Muscle of leg (tissue), 11 donors: ENCODE results near the gene SPTB. TPM values are rescaled to one million over a fixed set of nuclear protein-coding genes. Genes with fewer than 3 reads are reported as not detected.

Experiments
- DNase-seq: peaks from one replicate; pipeline ENCODE4 v3.0.0; 2013
- H3K27ac ChIP-seq: one replicate; pipeline ENCODE4 v1.5.1; 2013; ENCODE audit warnings: mild to moderate bottlenecking, low read length, control low read depth
- H3K27me3 ChIP-seq: one replicate; pipeline ENCODE4 v1.6.1; 2013; ENCODE audit warnings: low read length; ENCODE audit not compliant: control insufficient read depth, insufficient read depth
- H3K36me3 ChIP-seq: one replicate; pipeline ENCODE4 v1.6.1; 2013; ENCODE audit warnings: low read length; ENCODE audit not compliant: control insufficient read depth, insufficient read depth
- H3K4me1 ChIP-seq: one replicate; pipeline ENCODE4 v1.6.1; 2013; ENCODE audit warnings: low read length; ENCODE audit not compliant: control insufficient read depth, insufficient read depth
- H3K4me3 ChIP-seq: one replicate; pipeline ENCODE4 v1.5.1; 2013; ENCODE audit warnings: low read length, control low read depth
- H3K9me3 ChIP-seq: replicated peaks from 2 replicates; pipeline ENCODE4 v1.6.1; 2013; ENCODE audit warnings: low read depth, low read length; ENCODE audit not compliant: control insufficient read depth
- WGBS: methylation state at CpG from one replicate; pipeline ENCODE4 v1.1.5; 2013; ENCODE audit warnings: missing lambda C conversion rate; ENCODE audit not compliant: insufficient coverage; 5-methylcytosine and 5-hydroxymethylcytosine counted together
- polyA plus RNA-seq, 8 donors: library from polyadenylated mRNA; unstranded; fragments of 120-200 nt; gene quantifications; one replicate each; pipeline versions ENCODE4 v1.2.1 to v1.2.3, GENCODE V29; 2013; ENCODE audit warnings: inconsistent platforms in 1 of 8, low replicate concordance in 1 of 8; ENCODE audit not compliant: insufficient read length in 8 of 8, insufficient read depth in 1 of 8
- total RNA-seq: library from RNA; stranded (reverse); fragments of 120-200 nt; gene quantifications from one replicate; pipeline ENCODE4 v1.2.4, GENCODE V29; 2013

SPTB gene
- total and polyA plus RNA-seq, 9 donors = 80.2 to 202 (median 126) TPM

DNA sequence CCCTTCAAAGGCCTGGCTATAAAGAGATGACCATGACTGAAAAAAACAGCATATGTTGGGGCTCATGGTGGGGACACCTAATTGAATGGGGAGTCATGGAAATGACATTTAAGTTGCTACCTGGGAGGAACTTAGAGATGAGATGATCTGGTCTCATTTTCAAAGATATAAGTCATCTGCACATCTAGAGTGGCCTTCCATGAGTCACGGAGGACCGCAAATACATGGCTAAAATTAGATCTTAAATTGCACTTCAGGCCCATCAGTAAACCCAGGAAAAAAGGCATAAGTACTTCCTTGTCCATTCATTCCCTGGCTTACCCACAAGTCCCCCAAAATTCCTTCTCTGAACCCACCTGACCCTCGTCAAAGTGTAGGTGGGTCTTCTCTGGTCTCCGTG, 53.4 kb downstream of the SPTB start:
- whole genome bisulfite sequencing = 68% methylated on average over 4 of the region's 4 CpGs
- no peak for DNase-seq
- Histone ChIP-seq H3K4me3 (no peak overlapping the region), H3K4me1 (peaks cover 68% of the 10 kb centered on the region), H3K36me3 (peaks cover 8% of the 10 kb centered on the region), H3K27ac (peak overlapping the region; percentile 93), H3K27me3 (peaks cover 3% of the 10 kb centered on the region), H3K9me3 (no peaks in the 10 kb centered on the region)

DNA sequence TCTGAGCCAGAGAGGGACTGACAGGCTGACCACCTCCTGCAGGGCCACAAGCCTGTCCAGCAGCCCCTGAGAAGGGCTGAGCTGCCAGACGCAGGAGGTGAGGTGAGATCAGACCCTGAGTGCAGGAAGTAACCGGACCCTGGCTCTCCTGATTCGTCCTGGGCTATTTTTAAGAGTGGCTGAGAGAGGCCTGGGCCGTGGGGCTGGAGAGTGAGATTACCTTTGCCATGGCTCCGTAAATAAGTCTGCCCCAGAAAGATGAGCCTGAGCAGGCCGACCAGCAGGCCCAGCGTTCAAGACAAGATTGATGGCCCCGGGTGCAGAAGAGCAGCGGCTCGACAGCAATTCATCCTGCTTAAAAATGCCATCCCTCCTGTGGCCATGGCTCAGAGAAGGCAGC, 54.2 kb downstream of the SPTB start:
- WGBS = 22% methylated on average over 7 of the region's 10 CpGs
- no peak overlapping the region for H3K4me3 ChIP-seq

DNA sequence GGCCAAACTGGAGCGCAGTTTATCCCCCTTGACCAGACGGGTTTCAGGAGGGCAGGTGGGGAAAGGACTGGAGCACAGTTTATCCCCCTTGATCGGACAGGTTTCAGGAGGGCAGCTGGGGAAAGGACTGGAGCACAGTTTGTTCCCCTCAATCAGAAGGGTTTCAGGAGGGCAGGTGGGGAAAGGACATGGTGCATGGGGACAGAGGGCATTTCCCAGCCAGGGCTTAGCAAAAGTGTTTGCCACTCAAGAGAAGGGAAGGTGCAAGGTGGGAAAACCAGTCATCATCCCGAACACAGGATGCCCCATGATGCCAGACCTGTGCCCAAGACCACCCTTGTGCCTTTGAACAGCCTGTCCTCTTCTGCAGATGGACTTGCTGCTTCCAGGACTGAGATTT, 54.7 kb downstream of the SPTB start:
- H3K27me3 ChIP-seq = peaks cover 3% of the 10 kb centered on the region
- H3K27ac ChIP-seq = peak overlapping the region; percentile 93
- peaks cover 63% of the 10 kb centered on the region for H3K4me1 ChIP-seq
- no peak overlapping the region for H3K4me3 ChIP-seq
- H3K36me3 ChIP-seq = peaks cover 13% of the 10 kb centered on the region
- H3K9me3 ChIP-seq = no peaks in the 10 kb centered on the region
- no peak for DNase-seq
- 90% methylated on average over 4 of the region's 4 CpGs for WGBS

More for the DNA sequence above, 54.2 kb downstream of the SPTB start:
- Histone ChIP-seq H3K36me3 (peaks cover 10% of the 10 kb centered on the region), H3K27ac (peak overlapping the region; percentile 93), H3K9me3 (no peaks in the 10 kb centered on the region), H3K27me3 (peaks cover 3% of the 10 kb centered on the region), H3K4me1 (peaks cover 66% of the 10 kb centered on the region)
- DNase-seq = peak; percentile 84

DNA sequence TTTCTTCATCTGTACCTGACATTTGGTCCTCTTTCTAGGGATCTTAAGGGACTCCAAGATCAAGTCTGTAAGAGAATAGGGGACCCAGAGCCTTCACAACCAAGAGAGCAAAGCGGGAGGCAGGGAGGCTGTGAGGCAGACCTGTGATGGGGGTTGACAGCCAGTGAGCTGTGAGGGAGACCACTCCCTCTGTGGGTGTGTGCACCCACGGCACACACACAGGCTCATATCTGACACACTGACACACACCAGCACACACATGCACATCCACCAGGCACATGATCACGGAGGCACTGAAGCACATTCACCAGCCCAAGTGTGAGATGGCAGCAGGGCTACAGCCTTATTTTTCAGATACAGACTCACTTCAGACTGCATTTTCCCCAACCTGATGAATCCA, 55.2 kb downstream of the SPTB start:
- Histone ChIP-seq H3K9me3 (no peaks in the 10 kb centered on the region), H3K27me3 (peaks cover 3% of the 10 kb centered on the region), H3K27ac (peak overlapping the region; percentile 93), H3K4me3 (no peak overlapping the region), H3K36me3 (peaks cover 17% of the 10 kb centered on the region), H3K4me1 (peaks cover 60% of the 10 kb centered on the region)
- no peak for DNase-seq
- 100% methylated on average over 1 of the region's 3 CpGs for WGBS

DNA sequence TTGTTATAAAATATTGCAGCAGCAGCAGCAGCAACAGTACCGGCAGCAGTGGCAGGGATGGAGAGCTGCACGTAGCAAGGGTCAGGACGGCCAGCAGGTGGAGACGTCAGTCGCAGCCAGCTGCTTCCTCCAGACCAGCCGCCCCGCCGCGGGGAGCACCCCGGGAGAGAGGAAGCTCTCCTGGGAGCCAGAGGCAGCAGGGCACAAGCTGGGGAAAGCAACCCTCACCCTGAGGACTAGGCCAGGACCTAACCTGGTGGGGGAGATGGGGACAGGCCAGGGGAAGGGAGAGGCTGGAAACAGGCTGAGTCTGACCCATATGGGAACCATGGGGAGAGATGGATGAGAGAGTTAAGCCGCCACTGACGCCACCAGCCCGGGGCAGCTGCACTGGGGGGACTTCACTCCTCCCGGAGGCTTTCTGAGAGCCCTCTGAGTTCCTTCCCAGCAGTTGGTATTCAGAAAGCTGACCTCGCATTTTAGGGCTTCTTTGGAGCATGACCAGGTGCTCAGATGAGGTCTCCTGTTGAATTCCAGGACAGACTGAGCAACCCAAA, 56.3 kb downstream of the SPTB start:
- Histone ChIP-seq H3K36me3 (peaks cover 19% of the 10 kb centered on the region), H3K4me3 (peak overlapping the region; percentile 5), H3K27me3 (peaks cover 3% of the 10 kb centered on the region), H3K27ac (peak overlapping the region; percentile 93), H3K9me3 (no peaks in the 10 kb centered on the region), H3K4me1 (peaks cover 69% of the 10 kb centered on the region)
- WGBS = 13% methylated on average over 14 of the region's 15 CpGs
- peak; percentile 80 for DNase-seq

DNA sequence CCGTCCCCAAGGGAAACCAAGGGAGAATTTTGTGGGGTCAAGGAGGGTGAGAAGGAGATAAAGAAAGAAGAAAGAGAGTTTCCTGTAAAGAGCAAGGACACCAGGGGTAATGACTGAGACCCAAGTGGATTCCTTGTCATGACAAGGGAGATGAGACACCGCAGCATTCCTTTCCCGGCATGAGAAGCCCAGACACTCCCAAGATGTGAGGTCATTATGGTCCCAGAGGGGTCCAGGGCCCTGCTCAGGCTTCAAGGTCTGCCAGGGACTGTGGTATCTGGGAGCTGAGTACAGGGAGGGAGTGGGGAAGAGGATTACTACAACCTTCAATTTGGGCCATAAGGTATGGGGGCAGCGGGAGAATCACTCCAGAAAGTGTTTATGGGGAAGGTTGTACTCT, 58.1 kb downstream of the SPTB start:
- DNase-seq = no peak
- Histone ChIP-seq H3K9me3 (no peaks in the 10 kb centered on the region), H3K27ac (peak overlapping the region; percentile 59), H3K27me3 (peaks cover 3% of the 10 kb centered on the region), H3K4me1 (peaks cover 68% of the 10 kb centered on the region), H3K36me3 (peaks cover 21% of the 10 kb centered on the region), H3K4me3 (no peak overlapping the region)
- WGBS = 73% methylated on average over 3 of the region's 4 CpGs

DNA sequence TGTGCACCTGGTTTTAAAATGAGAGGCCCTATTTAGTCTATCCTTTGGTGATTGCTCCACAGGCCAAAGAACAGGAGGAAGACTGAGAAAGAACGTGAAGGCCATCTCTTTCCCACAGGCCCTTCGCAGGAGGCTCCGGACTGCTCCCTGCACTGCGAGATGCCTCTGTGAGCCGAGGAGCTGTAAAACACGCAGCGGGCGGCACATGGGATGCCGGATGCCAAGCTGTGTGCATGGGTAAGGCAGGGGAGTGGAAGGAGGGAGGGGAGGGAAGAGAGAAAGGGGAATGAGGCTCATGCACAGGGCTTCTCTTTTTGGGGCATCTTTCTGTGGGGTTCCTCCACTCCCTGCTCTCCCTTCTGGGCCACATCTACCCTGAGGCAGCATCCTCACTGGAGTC, 61.6 kb downstream of the SPTB start:
- no peak for DNase-seq
- 77% methylated on average over 9 of the region's 9 CpGs for WGBS
- no peaks in the 10 kb centered on the region for H3K9me3 ChIP-seq
- peak overlapping the region; percentile 42 for H3K27ac ChIP-seq
- peaks cover 24% of the 10 kb centered on the region for H3K36me3 ChIP-seq
- H3K27me3 ChIP-seq = no peaks in the 10 kb centered on the region
- peaks cover 33% of the 10 kb centered on the region for H3K4me1 ChIP-seq
- no peak overlapping the region for H3K4me3 ChIP-seq

DNA sequence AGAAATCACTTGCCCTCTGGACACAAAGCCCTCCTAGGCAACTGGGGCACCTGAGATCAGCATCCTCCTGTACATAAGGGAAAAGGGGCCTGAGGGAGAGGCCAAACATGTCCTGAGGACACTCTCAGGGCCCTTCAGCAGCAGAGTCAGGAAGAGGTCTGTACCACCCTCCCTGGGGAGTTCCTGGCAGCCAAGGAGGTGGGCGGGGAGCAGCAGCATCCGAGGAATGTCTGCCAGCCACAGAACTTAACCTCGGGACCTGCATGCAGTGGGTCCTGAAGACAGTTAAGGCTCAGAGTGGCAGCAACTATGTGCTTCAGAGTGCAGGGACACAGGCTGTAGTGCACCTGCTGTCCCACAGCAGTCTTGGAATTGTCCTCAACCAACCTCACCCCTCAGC, 62.1 kb downstream of the SPTB start:
- Histone ChIP-seq H3K36me3 (peaks cover 21% of the 10 kb centered on the region), H3K27me3 (no peaks in the 10 kb centered on the region), H3K27ac (peak overlapping the region; percentile 42), H3K4me3 (no peak overlapping the region), H3K4me1 (peaks cover 28% of the 10 kb centered on the region), H3K9me3 (no peaks in the 10 kb centered on the region)
- DNase-seq = peak; percentile 23
- 54% methylated on average over 2 of the region's 3 CpGs for WGBS

DNA sequence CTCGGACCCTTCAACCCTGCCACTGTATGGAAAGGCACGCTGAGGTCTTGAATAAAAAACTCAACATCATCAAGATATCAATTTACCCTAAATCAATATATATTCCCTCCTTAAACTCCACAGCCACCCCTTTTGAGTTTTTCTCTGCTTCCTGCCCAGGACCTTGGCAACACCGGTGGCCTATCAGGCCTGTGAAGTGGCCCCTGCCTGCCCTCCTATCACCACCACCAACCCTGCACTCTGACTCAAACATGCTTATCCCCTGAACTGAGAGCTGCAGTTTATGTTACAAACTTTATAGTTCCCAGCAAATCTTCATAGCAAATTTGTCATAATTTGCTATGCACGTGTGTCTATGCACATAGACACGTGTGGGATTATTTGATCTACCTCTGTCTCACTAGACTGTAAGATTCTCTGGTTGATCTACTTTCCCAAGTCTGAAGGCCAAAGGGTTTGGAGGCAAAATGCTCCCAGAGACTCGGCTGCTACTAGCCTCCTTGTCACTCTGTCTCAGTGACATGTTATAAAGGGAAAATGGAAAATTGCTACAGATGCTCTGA, 63.4 kb downstream of the SPTB start:
- Histone ChIP-seq H3K9me3 (no peaks in the 10 kb centered on the region), H3K27ac (no peak overlapping the region), H3K27me3 (peaks cover 4% of the 10 kb centered on the region), H3K36me3 (peaks cover 15% of the 10 kb centered on the region), H3K4me1 (peaks cover 29% of the 10 kb centered on the region), H3K4me3 (no peak overlapping the region)
- WGBS = 73% methylated on average over 5 of the region's 6 CpGs
- no peak for DNase-seq

DNA sequence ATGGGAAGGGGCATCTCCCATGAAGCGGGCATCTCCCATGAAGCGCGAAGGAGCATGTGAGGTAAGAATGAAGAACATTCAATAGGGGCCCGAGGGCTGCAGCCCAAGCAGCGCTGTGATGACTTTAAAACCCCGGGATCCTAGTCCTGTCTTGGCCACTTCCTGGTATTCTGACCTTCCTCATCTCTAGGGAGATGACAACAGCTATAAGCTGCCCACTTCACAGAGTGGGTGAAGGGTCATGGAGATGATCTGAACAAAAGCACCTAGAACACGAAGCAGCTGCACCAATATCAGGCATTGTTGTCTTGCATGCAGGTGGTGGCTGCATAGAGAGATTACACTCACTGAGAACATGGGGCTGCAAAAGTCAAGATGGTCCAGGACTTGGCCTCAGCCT, 64.5 kb downstream of the SPTB start:
- no peak overlapping the region for H3K27ac ChIP-seq
- H3K4me3 ChIP-seq = no peak overlapping the region
- 85% methylated on average over 2 of the region's 7 CpGs for WGBS
- peaks cover 11% of the 10 kb centered on the region for H3K36me3 ChIP-seq
- DNase-seq = no peak
- no peaks in the 10 kb centered on the region for H3K9me3 ChIP-seq
- H3K4me1 ChIP-seq = peaks cover 27% of the 10 kb centered on the region
- peaks cover 4% of the 10 kb centered on the region for H3K27me3 ChIP-seq
